ENCODE results near the gene ZNF263.
"Not testable (repeated sequence)": the region's sequence is repeated elsewhere in the genome, so short reads cannot be mapped to it uniquely, and the experiment has no call there.

ZNF263 gene

GRCh38 chr16:3266873-3267537, 16.3 kb upstream of the ZNF263 start:
- in situ Hi-C loops (cut with MboI; ENCODE audit: low sequenced_read_pairs): no loop called here

- in situ Hi-C loops (cut with MboI; ENCODE audit: low sequenced_read_pairs): no loop called here
Observed at GRCh38 chr16:3268294-3268693, 15.0 kb upstream of the ZNF263 start.

- in situ Hi-C loops (cut with MboI; ENCODE audit: low sequenced_read_pairs): not testable (repeated sequence)
Observed at GRCh38 chr16:3270718-3271117, 12.6 kb upstream of the ZNF263 start.

- in situ Hi-C loops (cut with MboI; ENCODE audit: low sequenced_read_pairs): not testable (repeated sequence)
Observed at GRCh38 chr16:3271281-3271680, 12.0 kb upstream of the ZNF263 start.

GRCh38 chr16:3274490-3274889, 8.8 kb upstream of the ZNF263 start:
- in situ Hi-C loops (cut with MboI; ENCODE audit: low sequenced_read_pairs): no loop called here

GRCh38 chr16:3274947-3275346, 8.3 kb upstream of the ZNF263 start:
- in situ Hi-C loops (cut with MboI; ENCODE audit: low sequenced_read_pairs): no loop called here

DNA sequence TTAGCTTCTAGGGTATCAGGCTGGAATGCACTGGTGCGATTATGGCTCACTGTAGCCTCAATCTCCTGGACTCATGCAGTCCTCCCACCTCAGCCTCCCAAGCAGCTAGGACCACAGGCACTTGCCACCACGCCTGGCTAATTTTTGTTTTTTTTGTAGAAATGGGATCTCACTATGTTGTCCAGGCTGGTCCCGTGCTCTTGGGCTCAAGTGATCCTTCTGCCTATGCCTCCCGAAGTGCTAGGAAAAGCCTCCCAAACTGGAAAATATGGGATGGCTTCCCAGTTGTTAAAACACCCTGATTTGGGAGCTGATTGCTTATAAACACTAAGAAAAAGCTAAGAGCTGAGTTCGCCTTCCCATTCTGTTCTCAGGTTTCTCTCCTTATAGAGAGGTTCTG, 6.6 kb upstream of the ZNF263 start:
- in situ Hi-C loops (cut with MboI; ENCODE audit: low sequenced_read_pairs): no loop called here

DNA sequence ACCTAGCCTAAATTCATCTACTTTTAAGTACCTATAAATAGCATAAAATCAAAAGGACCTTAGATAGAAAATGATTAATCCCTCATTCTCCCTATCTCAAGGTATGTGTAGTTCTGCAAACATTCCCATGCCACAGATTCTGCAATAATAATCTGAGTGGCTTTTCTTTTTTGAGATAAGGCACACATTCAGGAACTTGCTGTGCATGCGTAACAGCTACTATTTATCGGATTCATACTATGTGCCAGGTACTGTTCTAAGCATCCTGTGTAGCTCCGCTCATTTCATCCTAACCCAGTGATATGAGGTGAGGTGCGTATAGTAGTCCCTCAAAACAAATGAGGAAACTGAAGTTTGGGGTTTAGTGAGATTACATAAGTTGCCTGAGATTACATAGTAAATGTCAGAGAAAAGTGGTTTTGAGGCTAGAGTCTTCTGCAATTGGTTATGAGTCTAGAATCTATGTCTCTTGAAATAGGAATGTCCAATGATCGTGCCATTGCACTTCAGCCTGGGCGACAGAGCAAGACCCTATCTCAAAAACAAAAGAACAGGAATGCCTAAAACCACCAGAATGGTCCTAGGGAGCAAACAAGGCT, 2.0 kb upstream of the ZNF263 start:
- in situ Hi-C loops (cut with MboI; ENCODE audit: low sequenced_read_pairs): no loop called here

- in situ Hi-C loops (cut with MboI; ENCODE audit: low sequenced_read_pairs): no loop called here
Observed at GRCh38 chr16:3282103-3282729, 1.1 kb upstream of the ZNF263 start.

GRCh38 chr16:3283543-3284447, 504 bp downstream of the ZNF263 start:
- in situ Hi-C loops (cut with MboI; ENCODE audit: low sequenced_read_pairs): no loop called here

DNA sequence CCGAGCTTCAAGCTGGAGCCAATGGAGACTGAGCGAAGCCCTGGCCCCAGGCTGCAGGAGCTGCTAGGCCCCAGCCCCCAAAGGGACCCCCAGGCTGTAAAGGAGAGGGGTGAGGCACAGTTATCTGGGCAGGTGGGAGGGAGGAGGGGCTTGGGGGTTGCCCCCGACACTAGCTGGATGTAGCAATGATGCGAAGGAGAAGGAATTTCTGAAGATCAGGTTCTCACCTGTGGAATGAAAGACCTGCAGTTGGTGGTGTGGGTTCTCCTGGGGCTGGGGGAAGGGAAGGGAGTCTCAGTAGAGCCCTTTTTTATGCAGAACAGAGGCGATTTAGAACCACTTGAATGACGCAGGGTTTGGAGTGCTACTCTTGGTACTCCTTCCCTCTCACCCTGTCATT, 1.8 kb downstream of the ZNF263 start:
- in situ Hi-C loops (cut with MboI; ENCODE audit: low sequenced_read_pairs): no loop called here

DNA sequence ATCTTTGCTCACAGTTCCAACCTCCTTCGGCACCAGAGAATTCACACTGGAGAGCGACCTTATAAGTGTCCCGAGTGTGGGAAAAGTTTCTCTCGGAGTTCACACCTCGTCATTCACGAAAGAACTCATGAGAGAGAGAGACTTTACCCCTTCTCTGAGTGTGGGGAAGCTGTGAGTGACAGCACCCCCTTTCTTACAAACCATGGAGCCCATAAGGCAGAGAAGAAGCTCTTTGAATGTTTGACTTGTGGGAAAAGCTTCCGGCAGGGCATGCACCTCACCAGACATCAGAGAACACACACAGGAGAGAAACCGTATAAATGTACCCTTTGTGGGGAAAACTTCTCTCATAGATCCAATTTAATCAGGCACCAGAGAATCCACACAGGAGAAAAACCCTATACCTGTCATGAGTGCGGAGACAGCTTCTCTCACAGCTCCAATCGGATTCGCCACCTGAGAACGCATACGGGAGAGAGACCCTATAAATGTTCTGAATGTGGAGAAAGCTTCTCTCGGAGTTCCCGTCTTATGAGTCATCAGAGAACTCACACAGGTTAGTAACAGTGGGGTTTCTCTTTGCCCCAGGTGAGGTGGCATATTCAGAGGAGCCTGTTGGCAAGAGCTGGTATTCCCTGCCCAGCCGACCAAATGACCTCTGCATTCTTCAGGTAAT, 6.8 kb downstream of the ZNF263 start:
- in situ Hi-C loops (cut with MboI; ENCODE audit: low sequenced_read_pairs): no loop called here

DNA sequence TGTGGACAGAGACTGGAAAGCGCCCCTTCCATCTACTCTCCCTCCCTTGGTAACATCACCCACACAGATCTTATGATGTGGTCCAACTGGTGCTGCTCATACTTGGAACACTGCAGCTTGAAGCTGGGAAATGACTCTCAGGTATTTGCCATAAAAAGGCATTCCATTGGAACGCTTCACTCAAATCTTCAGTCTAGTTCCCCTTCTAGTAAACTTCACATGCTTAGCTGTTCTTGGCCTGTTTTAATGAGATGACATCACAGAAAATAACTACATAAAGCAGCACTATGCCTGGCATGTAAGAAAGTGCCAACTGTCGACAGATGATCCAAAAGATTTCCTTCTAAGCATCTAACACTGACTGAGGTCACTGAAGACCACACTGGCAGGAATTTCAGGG, 9.3 kb downstream of the ZNF263 start:
- in situ Hi-C loops (cut with MboI; ENCODE audit: low sequenced_read_pairs): no loop called here

DNA sequence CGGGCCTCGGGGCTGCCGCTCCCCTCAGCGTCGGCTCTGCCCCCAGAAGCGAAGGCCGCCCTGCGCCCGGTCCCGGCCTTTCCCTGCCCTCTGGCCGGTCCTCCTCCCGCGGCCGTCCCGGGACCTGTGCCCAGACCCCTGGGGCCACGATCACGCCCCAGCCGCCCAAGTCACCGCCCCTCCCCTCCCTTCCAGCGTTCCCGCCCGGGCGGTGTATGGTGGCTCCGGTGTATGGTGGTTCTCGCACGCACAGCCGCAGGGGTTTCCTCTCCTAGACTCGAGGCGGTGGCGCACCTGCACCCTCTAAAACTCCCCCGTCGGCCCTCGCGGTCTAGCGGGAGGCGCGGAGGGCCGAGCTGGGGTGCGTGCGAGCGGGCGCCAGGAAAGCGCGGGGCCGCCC, 11.9 kb downstream of the ZNF263 start:
- in situ Hi-C loops (cut with MboI; ENCODE audit: low sequenced_read_pairs): no loop called here

DNA sequence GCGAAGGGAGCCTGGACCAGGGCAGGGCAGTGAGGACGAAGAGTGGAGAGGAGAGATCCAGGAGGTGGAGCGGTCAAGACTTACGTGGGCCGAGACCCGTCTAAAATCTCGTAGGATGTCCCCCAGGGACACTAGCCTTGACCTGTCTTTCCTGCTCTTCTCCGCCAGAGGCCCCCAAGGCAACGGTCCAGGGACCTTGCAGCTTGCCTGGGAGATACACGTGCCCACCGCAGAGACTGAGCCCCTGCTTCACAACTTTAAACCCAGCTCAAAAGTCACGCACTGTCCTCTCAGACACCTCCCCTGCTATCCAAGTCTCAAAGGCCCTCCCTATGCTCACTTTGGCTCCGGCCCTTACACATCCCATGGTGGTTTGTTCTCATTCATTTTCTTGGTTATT, 12.5 kb downstream of the ZNF263 start:
- in situ Hi-C loops (cut with MboI; ENCODE audit: low sequenced_read_pairs): no loop called here

DNA sequence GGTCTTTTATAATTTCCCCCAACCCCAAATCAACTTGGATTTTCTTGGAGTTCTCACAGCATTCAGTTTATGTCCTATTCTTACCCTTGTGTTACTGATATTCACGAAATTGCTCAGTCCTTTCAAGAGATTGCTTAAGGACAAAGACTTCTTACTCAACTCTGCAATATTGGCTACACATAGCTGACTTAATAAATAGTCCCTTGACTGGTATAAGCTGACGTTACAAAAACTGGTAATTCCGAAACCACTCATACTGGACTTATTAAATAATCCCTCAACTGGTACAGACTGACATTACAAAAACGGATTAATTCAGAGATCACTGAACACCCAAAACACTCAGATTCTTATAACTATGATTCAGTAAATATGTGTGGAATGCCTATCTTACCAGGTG, 21.1 kb downstream of the ZNF263 start:
- in situ Hi-C loops (cut with MboI; ENCODE audit: low sequenced_read_pairs): no loop called here

DNA sequence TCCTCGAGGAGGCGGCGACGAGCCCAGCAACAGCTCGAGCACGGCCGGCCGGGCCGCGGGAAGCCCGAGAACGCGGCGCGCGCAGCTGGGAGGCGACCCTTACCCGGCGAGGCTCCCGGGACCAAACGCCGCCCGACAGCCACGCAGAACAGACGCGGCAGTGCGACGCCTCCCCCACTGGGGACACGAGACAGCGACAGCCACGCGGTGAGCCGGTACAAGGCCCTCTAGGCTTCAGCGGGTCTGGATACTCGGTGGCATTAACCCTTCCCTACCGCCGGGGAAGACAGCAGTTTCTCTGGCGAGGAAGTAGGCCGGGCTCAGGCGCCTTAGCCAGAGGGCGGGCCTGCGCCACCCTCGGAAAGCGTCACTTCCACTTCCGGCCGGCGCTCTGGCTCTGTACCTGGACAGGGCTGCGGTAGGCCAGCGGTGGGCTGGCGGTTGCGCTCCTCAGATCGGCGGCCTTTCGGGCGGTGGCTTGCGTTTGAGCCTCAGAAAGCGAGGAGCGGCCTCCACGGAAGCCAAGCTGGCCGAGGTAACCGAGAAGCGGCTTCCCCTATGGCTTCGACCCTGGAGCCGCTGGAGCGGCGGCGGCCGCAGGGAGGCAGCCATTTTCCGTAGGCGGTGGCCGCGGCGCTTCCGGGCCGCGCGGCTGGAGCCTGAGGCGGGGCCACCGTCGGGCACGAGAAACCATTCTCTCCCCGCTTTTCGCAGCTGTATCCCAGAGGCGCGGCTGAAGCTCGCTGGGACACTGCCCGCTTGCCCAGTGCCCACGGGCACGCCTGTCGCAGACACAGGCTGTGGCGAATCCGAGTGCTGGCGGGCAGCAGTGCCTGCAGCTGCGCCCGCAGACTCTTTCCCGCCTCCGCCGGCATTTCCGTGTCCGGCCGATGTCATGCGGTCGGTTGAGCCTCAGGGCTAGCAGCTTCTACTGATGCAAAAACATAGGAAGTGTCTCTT, 22.1 kb downstream of the ZNF263 start, which contains the start of the genes TIGD7 and ZNF75A:
TSS of gene TIGD7 (minus strand) at position 322 of the 960 bp plus-strand sequence. CDS start 4,816 bp downstream, outside the sequence.
TSS of gene ZNF75A (plus strand) at position 389 of the 960 bp plus-strand sequence. CDS start 2,932 bp downstream, outside the sequence.
- in situ Hi-C loops (cut with MboI; ENCODE audit: low sequenced_read_pairs): no loop called here

- in situ Hi-C loops (cut with MboI; ENCODE audit: low sequenced_read_pairs): no loop called here
Observed at GRCh38 chr16:3306078-3306477, 22.8 kb downstream of the ZNF263 start.

DNA sequence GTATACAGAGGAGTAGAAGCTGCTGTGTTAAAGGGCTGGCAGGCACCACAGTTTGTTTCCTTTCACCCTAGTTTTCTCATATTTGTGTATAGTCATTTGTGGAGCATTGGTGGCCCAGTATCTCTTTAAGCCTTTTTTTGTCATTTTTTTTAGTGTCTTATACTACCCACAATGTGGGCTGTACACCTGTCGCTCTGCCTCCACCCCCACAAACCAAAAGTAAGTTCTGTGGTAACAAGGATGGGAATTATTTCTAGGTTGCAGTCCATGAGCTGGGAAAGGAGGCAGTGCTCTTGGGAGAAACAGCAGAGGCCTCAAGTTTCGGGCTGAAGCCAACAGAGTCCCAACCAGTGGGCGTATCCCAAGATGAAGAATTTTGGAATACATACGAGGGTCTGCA, 28.2 kb downstream of the ZNF263 start:
- in situ Hi-C loops (cut with MboI; ENCODE audit: low sequenced_read_pairs): no loop called here
